Stomach (tissue), 4 donors: Measurements from ENCODE around the gene SPRY1.

Experiments
- CTCF ChIP-seq, 7 experiments: fragments of 450-650 bp in 4 of 7; fragments of 200-600 bp in 3 of 7; sonication (generic) in 3 of 7; IDR thresholded peaks; one replicate each; pipeline ENCODE4 v1.5.1; 2016 to 2019; ENCODE audit warnings: antibody characterized with exemption in 7 of 7, control low read depth in 2 of 7, mild to moderate bottlenecking in 1 of 7
- EP300 ChIP-seq: sonication (generic); formaldehyde crosslinking; IDR thresholded peaks from one replicate; pipeline ENCODE4 v1.6.1; 2017; ENCODE audit warnings: antibody characterized with exemption
- POLR2A ChIP-seq, 4 donors: fragments of 450-650 bp; IDR thresholded peaks; one replicate each; pipeline ENCODE4 v1.6.1; 2016; ENCODE audit warnings: antibody characterized with exemption in 4 of 4, control low read depth in 2 of 4, mild to moderate bottlenecking in 1 of 4, moderate library complexity in 1 of 4
- POLR2AphosphoS5 ChIP-seq, 3 donors: sonication (generic); formaldehyde crosslinking; IDR thresholded peaks; one replicate each; pipeline ENCODE4 v1.6.1; 2016; ENCODE audit warnings: antibody characterized with exemption in 3 of 3

GRCh38 chr4:123452616-123453015 lies 56.0 kb downstream of the SPRY1 start:
- no peak for TF ChIP-seq CTCF (IDR thresholded peaks at IDR 0.05)
- TF ChIP-seq POLR2A (IDR thresholded peaks at IDR 0.05), result no peak
- peak in 1 of 3 donors; percentile 31 for TF ChIP-seq POLR2AphosphoS5 (IDR thresholded peaks at IDR 0.05)
- TF ChIP-seq EP300, result no peak
